OCI-LY3 (cell line): ENCODE measurements around the gene NAE1.

Source experiments
- H2AFZ ChIP-seq: fragments of 200-600, 300-600 bp; shearing (Covaris generic); 2 replicates; pipeline ENCODE4 v1.6.0; 2014; ENCODE audit warnings: antibody characterized with exemption, low read depth, low read length
- H3K27ac ChIP-seq: fragments of 200-600, 300-600 bp; sonication (generic); 2 replicates; pipeline ENCODE4 v1.5.1; 2014; ENCODE audit warnings: mild to moderate bottlenecking, low read length, moderate library complexity, mixed read lengths
- H3K27me3 ChIP-seq: fragments of 200-600, 300-600 bp; sonication (generic); 2 replicates; pipeline ENCODE4 v1.6.1; 2014; ENCODE audit warnings: low read depth, low read length, mixed read lengths
- H3K36me3 ChIP-seq: fragments of 200-600, 300-600 bp; sonication (generic); replicated peaks from 2 replicates; pipeline ENCODE3; 2014; ENCODE audit warnings: low read depth, low read length, mixed read lengths
- H3K4me1 ChIP-seq: fragments of 300-600, 200-600 bp; sonication (generic); 2 replicates; pipeline ENCODE4 v1.6.1; 2014; ENCODE audit warnings: low read length, mixed read lengths
- H3K4me2 ChIP-seq: fragments of 200-600, 300-600 bp; sonication (generic); 2 replicates; pipeline ENCODE4 v1.6.1; 2014; ENCODE audit warnings: low read length, mixed read lengths
- H3K4me3 ChIP-seq: fragments of 300-600, 200-600 bp; sonication (generic); 2 replicates; pipeline ENCODE4 v1.5.1; 2014; ENCODE audit warnings: antibody characterized with exemption, mild to moderate bottlenecking, low read length, moderate library complexity
- H3K79me2 ChIP-seq: fragments of 300-600, 200-600 bp; shearing (Covaris generic); 2 replicates; pipeline ENCODE4 v1.6.1; 2014; ENCODE audit warnings: mild to moderate bottlenecking, low read length, mixed read lengths
- H3K9ac ChIP-seq: fragments of 300-600, 200-600 bp; shearing (Covaris generic); 2 replicates; pipeline ENCODE4 v1.6.0; 2014; ENCODE audit warnings: mild to moderate bottlenecking, low read length, moderate library complexity
- H3K9me3 ChIP-seq: fragments of 200-600, 300-600 bp; shearing (Covaris generic); 2 replicates; pipeline ENCODE4 v1.6.1; 2014; ENCODE audit warnings: low read length, mixed read lengths; ENCODE audit not compliant: insufficient read depth
- H4K20me1 ChIP-seq: fragments of 200-600, 300-600 bp; sonication (generic); 2 replicates; pipeline ENCODE4 v1.6.1; 2016; ENCODE audit warnings: low read length, mixed read lengths; ENCODE audit not compliant: insufficient read depth
- EZH2phosphoT487 ChIP-seq: fragments of 200-600 bp; shearing (Covaris generic); IDR thresholded peaks from 2 replicates; pipeline ENCODE4 v1.6.1; 2018; ENCODE audit warnings: antibody characterized with exemption, mixed run types, low read depth
- TF ChIP-seq, protein P1 (sequence below): fragments of 200-600, 300-600 bp; sonication (generic); IDR thresholded peaks from 2 replicates; pipeline ENCODE4 v1.5.1; 2014; ENCODE audit warnings: antibody characterized with exemption, low read length, low read depth

NAE1 gene

DNA sequence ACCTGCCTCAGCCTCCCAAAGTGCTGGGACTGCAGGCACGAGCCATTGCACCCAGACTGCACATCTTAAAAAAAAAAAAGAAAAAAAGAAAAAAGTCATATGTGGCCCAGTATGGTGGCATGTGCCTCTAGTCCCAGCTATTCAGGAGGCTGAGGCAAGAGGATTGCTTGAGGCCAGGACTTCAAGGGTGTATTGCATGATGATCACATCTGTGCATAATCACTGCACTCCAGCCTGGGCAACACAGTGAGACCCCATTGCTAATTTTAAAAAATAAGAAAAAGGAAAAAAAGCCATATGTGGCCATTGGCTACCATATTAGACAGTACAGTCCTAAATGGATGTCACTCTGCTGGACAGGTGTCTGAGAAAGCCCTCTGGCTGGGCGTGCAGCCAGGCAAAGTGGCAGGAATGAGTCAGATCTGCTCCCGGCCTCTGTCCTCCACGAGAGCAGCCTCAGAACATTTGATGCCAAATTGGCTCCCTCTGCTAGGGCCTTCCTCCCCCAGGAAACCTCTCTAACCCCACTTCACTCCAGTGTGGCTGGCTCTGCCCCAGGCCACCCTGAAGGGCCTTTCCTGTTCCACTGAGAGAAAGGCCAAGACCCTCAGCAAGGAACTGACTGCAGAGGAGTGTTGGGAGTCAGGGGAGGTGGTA, 28.1 kb upstream of the NAE1 start:
- no peaks in the 10 kb centered on the region for H3K36me3 ChIP-seq
- peaks cover 4% of the 10 kb centered on the region; the same call in 1 of the 2 replicates for H3K4me1 ChIP-seq
- H3K4me3 ChIP-seq, result no peak overlapping the region
- TF ChIP-seq EZH2phosphoT487, result no peak
- TF ChIP-seq, protein P1, sequence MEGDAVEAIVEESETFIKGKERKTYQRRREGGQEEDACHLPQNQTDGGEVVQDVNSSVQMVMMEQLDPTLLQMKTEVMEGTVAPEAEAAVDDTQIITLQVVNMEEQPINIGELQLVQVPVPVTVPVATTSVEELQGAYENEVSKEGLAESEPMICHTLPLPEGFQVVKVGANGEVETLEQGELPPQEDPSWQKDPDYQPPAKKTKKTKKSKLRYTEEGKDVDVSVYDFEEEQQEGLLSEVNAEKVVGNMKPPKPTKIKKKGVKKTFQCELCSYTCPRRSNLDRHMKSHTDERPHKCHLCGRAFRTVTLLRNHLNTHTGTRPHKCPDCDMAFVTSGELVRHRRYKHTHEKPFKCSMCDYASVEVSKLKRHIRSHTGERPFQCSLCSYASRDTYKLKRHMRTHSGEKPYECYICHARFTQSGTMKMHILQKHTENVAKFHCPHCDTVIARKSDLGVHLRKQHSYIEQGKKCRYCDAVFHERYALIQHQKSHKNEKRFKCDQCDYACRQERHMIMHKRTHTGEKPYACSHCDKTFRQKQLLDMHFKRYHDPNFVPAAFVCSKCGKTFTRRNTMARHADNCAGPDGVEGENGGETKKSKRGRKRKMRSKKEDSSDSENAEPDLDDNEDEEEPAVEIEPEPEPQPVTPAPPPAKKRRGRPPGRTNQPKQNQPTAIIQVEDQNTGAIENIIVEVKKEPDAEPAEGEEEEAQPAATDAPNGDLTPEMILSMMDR, result no peak
- H3K9ac ChIP-seq, result no peak overlapping the region
- H3K79me2 ChIP-seq, result no peaks in the 10 kb centered on the region
- no peaks in the 10 kb centered on the region for H4K20me1 ChIP-seq
- H3K27ac ChIP-seq, result no peak overlapping the region
- H2AFZ ChIP-seq, result no peak overlapping the region
- no peaks in the 10 kb centered on the region for H3K9me3 ChIP-seq
- no peaks in the 10 kb centered on the region for H3K27me3 ChIP-seq
- H3K4me2 ChIP-seq, result no peak overlapping the region

DNA sequence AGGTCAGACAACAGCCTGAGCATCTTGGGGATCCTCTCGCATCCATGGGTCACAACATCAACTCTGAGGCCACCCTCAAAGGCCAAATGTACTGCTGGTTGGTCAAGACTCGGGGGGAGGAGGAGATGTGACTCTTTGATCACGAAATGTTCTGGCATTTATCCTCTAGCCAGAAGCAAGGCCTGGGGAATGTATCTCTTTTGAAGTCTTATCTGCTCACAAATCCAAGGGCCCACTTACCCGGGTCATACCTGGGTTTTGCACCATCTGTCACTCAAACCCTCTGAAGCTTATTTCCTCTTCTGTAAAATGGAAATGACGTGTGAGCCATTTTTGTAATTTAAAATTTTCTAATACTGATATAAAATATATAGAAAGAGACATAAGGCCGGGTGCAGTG, 26.7 kb upstream of the NAE1 start:
- H3K9ac ChIP-seq, result no peak overlapping the region
- H3K4me1 ChIP-seq, result peaks cover 4% of the 10 kb centered on the region; the same call in 1 of the 2 replicates
- no peak overlapping the region for H3K4me3 ChIP-seq
- H2AFZ ChIP-seq, result no peak overlapping the region
- H3K36me3 ChIP-seq, result no peaks in the 10 kb centered on the region
- no peaks in the 10 kb centered on the region for H3K79me2 ChIP-seq
- H3K27ac ChIP-seq, result no peak overlapping the region
- H3K9me3 ChIP-seq, result no peaks in the 10 kb centered on the region
- no peak for TF ChIP-seq EZH2phosphoT487
- TF ChIP-seq, protein P1, result no peak
- no peaks in the 10 kb centered on the region for H4K20me1 ChIP-seq
- no peak overlapping the region for H3K4me2 ChIP-seq
- H3K27me3 ChIP-seq, result 0 out of 2 replicates have a peak, but pooled peaks cover 3% of the 10 kb centered on the region

DNA sequence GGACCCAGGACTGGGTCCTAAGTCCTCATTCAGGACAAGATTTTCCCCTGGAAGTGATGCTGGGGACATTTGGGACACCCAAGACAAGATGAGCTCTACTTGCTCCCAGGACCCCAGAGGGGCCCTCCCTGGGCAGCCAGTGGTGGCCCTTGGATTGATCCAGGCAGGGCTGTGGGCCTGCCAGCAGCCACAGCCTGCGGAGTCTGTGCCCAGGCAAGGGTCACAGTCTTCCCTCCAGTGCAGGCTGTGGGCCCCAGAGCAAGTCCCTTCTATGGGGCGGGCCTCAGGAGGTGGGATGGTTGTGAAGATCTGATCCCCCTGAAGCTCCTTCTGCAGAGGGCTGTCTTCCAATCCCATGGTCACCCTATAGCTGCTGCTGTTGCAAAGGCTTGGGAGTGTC, 26.0 kb upstream of the NAE1 start:
- no peaks in the 10 kb centered on the region for H3K9me3 ChIP-seq
- no peak overlapping the region for H3K4me3 ChIP-seq
- H3K27me3 ChIP-seq, result 0 out of 2 replicates have a peak, but pooled peaks cover 3% of the 10 kb centered on the region
- no peaks in the 10 kb centered on the region for H3K36me3 ChIP-seq
- H2AFZ ChIP-seq, result no peak overlapping the region
- H3K9ac ChIP-seq, result no peak overlapping the region
- no peak overlapping the region for H3K27ac ChIP-seq
- H3K4me2 ChIP-seq, result no peak overlapping the region
- no peaks in the 10 kb centered on the region for H4K20me1 ChIP-seq
- no peaks in the 10 kb centered on the region for H3K79me2 ChIP-seq
- no peak for TF ChIP-seq EZH2phosphoT487
- TF ChIP-seq, protein P1, result no peak
- peaks cover 4% of the 10 kb centered on the region; the same call in 1 of the 2 replicates for H3K4me1 ChIP-seq

- H3K4me1 ChIP-seq, result peaks cover 4% of the 10 kb centered on the region; the same call in 1 of the 2 replicates
- no peaks in the 10 kb centered on the region for H3K9me3 ChIP-seq
- no peaks in the 10 kb centered on the region for H4K20me1 ChIP-seq
- no peaks in the 10 kb centered on the region for H3K79me2 ChIP-seq
- no peak overlapping the region for H3K27ac ChIP-seq
- no peak overlapping the region for H3K4me2 ChIP-seq
- TF ChIP-seq, protein P1, result no peak
- TF ChIP-seq EZH2phosphoT487, result no peak
- no peak overlapping the region for H2AFZ ChIP-seq
- no peak overlapping the region for H3K9ac ChIP-seq
- no peaks in the 10 kb centered on the region for H3K36me3 ChIP-seq
- H3K27me3 ChIP-seq, result 0 out of 2 replicates have a peak, but pooled peaks cover 3% of the 10 kb centered on the region
- H3K4me3 ChIP-seq, result no peak overlapping the region
These were observed 25.5 kb upstream of the NAE1 start for GRCh38 chr16:66856184-66856730.
